ENCODE results near the gene NFIA.

Gene NFIA

DNA sequence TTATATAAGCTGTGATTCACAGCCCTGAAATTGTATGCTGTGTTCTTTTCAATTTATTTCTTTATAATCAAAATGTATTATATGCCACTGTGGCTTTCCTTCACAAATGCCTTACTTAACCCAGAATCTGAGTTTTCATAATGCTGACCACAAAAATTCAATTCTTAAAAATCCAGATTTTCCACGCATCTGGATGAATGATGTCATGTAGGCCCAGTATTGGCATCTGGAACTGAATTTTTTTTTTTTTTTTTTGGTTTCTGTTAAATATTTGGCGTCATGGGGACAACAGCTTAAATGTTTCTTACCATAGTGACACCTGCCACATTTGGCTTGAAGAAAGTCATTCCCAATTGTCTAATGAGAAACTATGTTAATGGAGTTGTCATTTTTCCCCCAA is 345.8 kb downstream of the NFIA start:
- H3K4me1 ChIP-seq: no peaks in the 10 kb centered on the region

DNA sequence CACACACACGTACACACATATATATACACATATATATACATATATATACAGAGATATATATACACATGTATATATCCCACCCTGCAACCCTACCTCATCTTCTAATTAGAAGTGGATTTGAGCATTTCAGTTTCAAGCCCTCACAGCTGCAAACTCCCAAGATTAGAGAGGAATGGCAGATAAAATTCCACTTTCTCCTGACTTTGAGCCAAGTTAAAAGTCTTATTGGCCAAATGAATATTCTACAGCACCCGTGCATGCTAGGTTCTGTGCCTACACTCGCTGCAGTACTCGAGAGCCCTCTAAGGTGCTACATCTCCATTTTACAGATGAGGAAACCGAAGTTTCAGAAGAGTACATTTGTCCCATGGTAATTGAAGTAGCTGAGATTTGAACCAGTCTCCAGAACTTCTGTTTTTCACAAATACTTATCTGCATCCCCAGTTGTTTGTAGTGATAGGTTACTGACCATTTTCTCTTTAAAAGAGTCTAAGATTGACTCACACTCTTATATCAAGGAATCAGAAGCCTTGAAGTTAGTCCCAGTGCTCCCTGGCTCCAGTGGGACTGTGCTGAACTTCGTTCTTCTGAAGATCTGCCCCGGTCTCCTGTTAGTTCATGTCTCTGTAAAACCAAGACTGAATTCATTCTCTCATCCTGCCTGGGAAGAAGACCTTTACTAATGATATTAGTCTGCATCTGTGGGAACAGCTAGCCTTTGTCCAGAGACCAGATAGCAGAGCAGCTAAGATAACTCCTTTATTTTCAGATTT is 350.4 kb downstream of the NFIA start:
- no peaks in the 10 kb centered on the region for H3K9me3 ChIP-seq (ENCODE audit: control insufficient read depth, low read length)
- no peak overlapping the region for H3K4me3 ChIP-seq (ENCODE audit: low read depth, low read length)
- H2AFZ ChIP-seq: no peak overlapping the region
- no peak overlapping the region for H3K9ac ChIP-seq
- no peaks in the 10 kb centered on the region for H3K36me3 ChIP-seq (ENCODE audit: control insufficient read depth, insufficient read depth, low read length)
- H3K4me1 ChIP-seq: no peaks in the 10 kb centered on the region
- no peak overlapping the region for H3K4me2 ChIP-seq (ENCODE audit: low read length)
- TF ChIP-seq, protein P1, sequence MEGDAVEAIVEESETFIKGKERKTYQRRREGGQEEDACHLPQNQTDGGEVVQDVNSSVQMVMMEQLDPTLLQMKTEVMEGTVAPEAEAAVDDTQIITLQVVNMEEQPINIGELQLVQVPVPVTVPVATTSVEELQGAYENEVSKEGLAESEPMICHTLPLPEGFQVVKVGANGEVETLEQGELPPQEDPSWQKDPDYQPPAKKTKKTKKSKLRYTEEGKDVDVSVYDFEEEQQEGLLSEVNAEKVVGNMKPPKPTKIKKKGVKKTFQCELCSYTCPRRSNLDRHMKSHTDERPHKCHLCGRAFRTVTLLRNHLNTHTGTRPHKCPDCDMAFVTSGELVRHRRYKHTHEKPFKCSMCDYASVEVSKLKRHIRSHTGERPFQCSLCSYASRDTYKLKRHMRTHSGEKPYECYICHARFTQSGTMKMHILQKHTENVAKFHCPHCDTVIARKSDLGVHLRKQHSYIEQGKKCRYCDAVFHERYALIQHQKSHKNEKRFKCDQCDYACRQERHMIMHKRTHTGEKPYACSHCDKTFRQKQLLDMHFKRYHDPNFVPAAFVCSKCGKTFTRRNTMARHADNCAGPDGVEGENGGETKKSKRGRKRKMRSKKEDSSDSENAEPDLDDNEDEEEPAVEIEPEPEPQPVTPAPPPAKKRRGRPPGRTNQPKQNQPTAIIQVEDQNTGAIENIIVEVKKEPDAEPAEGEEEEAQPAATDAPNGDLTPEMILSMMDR (IDR thresholded peaks at IDR 0.05): no peak
- H3K27me3 ChIP-seq (ENCODE audit: control insufficient read depth, insufficient read depth, low read length): no peaks in the 10 kb centered on the region
- H3K79me2 ChIP-seq: no peaks in the 10 kb centered on the region
- H3K27ac ChIP-seq: no peak overlapping the region

More for the DNA sequence above, 345.8 kb downstream of the NFIA start:
- TF ChIP-seq, protein P1 (IDR thresholded peaks at IDR 0.05): no peak
- no peak overlapping the region for H3K9ac ChIP-seq
- H2AFZ ChIP-seq: no peak overlapping the region
- no peaks in the 10 kb centered on the region for H3K9me3 ChIP-seq (ENCODE audit: control insufficient read depth, low read length)
- H3K4me2 ChIP-seq (ENCODE audit: low read length): no peak overlapping the region
- no peaks in the 10 kb centered on the region for H3K27me3 ChIP-seq (ENCODE audit: control insufficient read depth, insufficient read depth, low read length)
- no peak overlapping the region for H3K4me3 ChIP-seq (ENCODE audit: low read depth, low read length)
- H3K79me2 ChIP-seq: no peaks in the 10 kb centered on the region
- no peak overlapping the region for H3K27ac ChIP-seq
- no peaks in the 10 kb centered on the region for H3K36me3 ChIP-seq (ENCODE audit: control insufficient read depth, insufficient read depth, low read length)

DNA sequence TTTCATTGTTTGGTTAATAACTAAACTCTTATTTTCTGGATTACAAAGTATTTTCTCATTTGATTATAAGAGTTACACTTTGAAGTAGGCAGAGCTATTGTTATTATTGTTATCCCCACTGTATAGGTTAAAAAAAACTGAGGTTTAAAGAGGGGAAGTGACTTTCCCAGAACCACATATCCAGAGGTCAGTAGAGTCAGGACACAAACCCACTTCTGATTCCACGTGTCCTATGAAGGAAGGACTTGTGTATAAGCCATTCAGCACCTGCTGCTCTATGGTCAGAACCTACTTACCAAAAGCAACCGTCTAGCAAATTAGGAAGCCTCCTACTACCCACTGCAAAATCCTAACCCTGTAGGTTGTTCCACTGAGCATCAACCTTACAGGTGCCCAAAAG is 351.3 kb downstream of the NFIA start:
- H3K4me3 ChIP-seq (ENCODE audit: low read depth, low read length): no peak overlapping the region
- no peak overlapping the region for H3K9ac ChIP-seq
- H3K9me3 ChIP-seq (ENCODE audit: control insufficient read depth, low read length): no peaks in the 10 kb centered on the region
- no peak overlapping the region for H2AFZ ChIP-seq
- no peaks in the 10 kb centered on the region for H3K4me1 ChIP-seq
- no peak overlapping the region for H3K27ac ChIP-seq
- H3K27me3 ChIP-seq (ENCODE audit: control insufficient read depth, insufficient read depth, low read length): no peaks in the 10 kb centered on the region
- TF ChIP-seq, protein P1 (IDR thresholded peaks at IDR 0.05): no peak
- H3K36me3 ChIP-seq (ENCODE audit: control insufficient read depth, insufficient read depth, low read length): no peaks in the 10 kb centered on the region
- no peak overlapping the region for H3K4me2 ChIP-seq (ENCODE audit: low read length)
- H3K79me2 ChIP-seq: no peaks in the 10 kb centered on the region

DNA sequence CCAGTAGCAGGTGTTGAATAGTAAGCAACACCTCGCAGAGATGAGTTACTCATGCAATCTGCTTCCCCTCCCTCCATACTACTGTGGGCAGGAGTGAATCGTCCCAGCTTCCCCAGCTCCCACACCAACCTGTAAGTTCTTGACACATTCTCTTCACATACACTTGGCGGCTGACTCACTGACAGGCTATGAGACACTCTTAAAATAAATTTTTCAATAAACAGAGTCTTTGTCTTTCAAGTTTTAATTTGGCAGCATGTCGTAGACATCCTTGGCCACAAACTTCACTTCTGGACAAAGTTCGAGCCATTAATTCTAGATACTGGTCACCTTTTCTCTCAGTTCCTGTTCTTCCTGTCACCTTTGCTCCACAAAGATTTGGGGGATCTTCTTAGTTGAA is 351.9 kb downstream of the NFIA start:
- no peaks in the 10 kb centered on the region for H3K79me2 ChIP-seq
- H3K9ac ChIP-seq: no peak overlapping the region
- no peaks in the 10 kb centered on the region for H3K27me3 ChIP-seq (ENCODE audit: control insufficient read depth, insufficient read depth, low read length)
- H2AFZ ChIP-seq: no peak overlapping the region
- H3K4me2 ChIP-seq (ENCODE audit: low read length): no peak overlapping the region
- H3K27ac ChIP-seq: no peak overlapping the region
- H3K36me3 ChIP-seq (ENCODE audit: control insufficient read depth, insufficient read depth, low read length): no peaks in the 10 kb centered on the region
- TF ChIP-seq, protein P1 (IDR thresholded peaks at IDR 0.05): no peak
- no peaks in the 10 kb centered on the region for H3K4me1 ChIP-seq
- no peaks in the 10 kb centered on the region for H3K9me3 ChIP-seq (ENCODE audit: control insufficient read depth, low read length)
- no peak overlapping the region for H3K4me3 ChIP-seq (ENCODE audit: low read depth, low read length)

DNA sequence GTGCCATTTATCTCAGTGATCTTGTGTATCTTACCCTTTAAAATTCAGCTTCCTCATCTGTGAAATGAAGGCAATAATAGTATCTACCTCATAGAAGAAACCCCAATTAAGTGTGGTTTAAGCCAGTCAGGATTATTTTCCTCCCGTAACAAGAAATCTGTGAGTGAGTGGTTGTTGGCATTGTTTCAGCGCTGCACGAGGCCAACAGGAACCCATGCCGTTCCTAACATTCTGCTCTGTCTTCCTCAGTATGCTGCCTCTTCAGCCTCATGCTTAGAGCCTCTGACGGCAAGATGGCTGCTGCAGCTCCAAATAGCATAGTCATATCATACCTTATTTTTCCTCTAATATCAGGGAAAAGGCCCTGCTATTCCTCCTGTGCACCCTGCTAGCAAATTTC is 352.9 kb downstream of the NFIA start:
- Histone ChIP-seq H3K4me2 (ENCODE audit: low read length) (no peak overlapping the region), H3K4me1 (no peaks in the 10 kb centered on the region), H3K9me3 (ENCODE audit: control insufficient read depth, low read length) (no peaks in the 10 kb centered on the region), H3K36me3 (ENCODE audit: control insufficient read depth, insufficient read depth, low read length) (no peaks in the 10 kb centered on the region), H3K27me3 (ENCODE audit: control insufficient read depth, insufficient read depth, low read length) (no peaks in the 10 kb centered on the region), H3K79me2 (no peaks in the 10 kb centered on the region), H3K4me3 (ENCODE audit: low read depth, low read length) (no peak overlapping the region), H2AFZ (no peak overlapping the region), H3K27ac (no peak overlapping the region), H3K9ac (no peak overlapping the region)
- TF ChIP-seq, protein P1 (IDR thresholded peaks at IDR 0.05): no peak

Data from parathyroid adenoma (tissue), 2 donors.